Erythroblast (primary cell): ENCODE measurements around the gene CEBPB.

ENCODE experiments used
- DNase-seq, 2 experiments: peaks; one replicate each; lab custom pipeline; 2025; lab: John Stamatoyannopoulos, UW
- GATA1 ChIP-seq: IDR thresholded peaks from 2 replicates; pipeline ENCODE4 v1.6.1; 2011; ENCODE audit warnings: low read depth, mild to moderate bottlenecking, control low read depth, low read length, moderate library complexity
- POLR2A ChIP-seq: IDR thresholded peaks from 2 replicates; pipeline ENCODE4 v1.6.1; 2011; ENCODE audit warnings: mild to moderate bottlenecking, low read length

CEBPB gene

DNA sequence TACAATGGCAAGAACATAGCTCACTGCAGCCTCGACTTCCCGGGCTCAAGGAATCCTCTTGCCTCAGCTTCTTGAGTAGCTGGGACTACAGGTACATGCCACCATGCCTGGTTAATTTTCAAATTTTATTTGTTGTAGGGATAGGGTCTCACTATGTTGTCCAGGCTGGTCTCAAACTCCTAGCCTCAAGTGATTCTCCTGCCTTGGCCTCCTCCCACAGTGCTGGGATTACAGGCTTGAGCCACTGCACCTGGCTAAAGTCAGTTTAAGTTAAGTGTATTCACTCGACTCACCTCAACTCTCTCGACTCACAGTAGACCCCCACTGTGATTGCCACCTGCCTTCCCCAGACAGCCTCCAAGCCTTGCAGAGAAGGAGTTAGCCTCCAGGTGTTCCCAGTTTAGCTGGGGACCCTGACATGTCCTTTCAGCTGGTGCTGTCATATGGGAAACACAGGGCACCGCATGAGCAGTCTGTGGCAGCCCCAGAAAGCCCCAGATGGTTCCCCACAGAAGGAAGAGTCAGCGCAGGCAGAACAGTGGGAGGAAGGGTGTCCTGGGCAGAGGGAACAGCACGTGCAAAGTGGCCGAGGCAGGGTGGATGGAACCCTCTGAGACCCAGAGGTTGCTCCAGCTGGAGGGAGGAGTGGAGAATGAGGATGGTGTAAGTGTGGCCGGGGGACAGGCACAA lies 40.4 kb downstream of the CEBPB start:
- no peak for DNase-seq
- no peak for TF ChIP-seq GATA1
- TF ChIP-seq POLR2A, result no peak

DNA sequence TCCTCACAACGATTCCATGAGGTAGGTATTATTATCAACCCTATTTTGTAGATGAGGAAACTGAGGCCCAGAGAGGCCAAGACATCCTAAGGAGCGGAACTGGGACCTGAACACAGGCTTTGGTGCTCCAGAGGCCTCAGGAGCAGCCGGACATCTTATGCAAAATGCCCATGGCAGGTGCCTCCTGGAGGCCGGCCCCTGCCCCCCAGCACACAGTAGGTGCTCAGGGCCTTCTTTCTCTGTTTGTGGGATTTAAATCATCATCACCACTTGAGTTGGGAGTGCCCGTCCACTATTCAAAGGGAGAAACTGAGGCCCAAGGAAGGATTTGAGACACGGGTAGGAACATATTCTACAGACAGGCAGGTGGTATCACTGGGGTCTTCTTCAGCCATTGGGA lies 41.2 kb downstream of the CEBPB start:
- no peak for DNase-seq
- TF ChIP-seq POLR2A (no peak), GATA1 (no peak)

DNA sequence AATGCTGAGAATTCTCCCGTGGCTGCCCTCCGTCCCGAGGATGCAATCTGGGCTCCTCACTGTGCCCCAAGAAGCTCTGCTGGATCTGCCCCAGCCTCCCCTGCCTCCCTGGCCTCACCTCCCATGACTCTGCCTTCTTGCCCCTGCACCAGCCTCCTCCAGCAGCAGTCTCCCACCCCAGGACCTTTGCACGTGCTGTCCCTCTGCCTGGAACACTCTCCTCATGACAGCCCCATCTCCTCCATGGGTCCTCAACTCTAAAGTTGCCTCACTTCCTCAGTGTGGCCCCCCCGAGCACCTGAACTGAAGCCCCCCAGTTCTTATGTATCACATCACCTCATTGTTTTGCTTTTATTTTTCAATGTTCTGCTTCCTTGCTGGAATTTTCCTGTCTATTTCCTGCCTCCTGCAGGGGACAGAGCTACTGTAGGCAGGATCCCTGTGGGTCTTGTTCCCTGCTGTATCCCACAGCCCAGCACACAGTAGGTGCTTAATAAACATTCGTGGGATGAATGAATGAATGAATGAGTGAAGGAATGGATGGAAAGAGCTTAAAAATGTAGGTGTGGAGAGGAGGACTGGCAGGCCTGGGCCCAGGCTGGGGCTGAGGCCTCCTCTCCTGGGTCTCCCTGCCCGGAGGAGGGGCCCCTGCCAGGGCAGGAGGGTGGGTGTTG lies 42.2 kb downstream of the CEBPB start:
- no peak for DNase-seq
- TF ChIP-seq GATA1 (no peak), POLR2A (no peak)

GRCh38 chr20:50233325-50234212 lies 42.9 kb downstream of the CEBPB start:
- TF ChIP-seq GATA1, result no peak

DNA sequence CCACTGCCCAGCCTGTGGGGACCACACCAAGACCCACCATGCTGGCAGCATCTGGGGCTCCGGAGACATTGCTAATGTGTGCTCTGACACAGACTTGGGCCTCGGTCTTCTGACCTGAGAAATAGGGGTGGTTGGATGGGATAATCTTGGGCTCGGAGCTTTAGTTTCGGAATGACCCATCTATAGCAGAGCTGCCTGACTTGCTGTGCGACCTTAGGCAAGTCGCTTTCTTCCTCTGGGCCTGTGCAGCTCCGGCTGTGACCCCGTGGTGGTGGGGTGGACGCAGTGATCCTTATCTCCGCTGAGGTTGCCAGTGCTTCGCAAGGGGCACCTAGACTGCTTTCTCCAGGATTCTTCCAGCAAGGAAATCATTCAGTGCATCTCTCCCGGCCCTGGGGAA lies 43.7 kb downstream of the CEBPB start:
- DNase-seq, result no peak
- no peak for TF ChIP-seq GATA1
- TF ChIP-seq POLR2A, result no peak

More at GRCh38 chr20:50233325-50234212, 42.9 kb downstream of the CEBPB start:
- no peak for DNase-seq

DNA sequence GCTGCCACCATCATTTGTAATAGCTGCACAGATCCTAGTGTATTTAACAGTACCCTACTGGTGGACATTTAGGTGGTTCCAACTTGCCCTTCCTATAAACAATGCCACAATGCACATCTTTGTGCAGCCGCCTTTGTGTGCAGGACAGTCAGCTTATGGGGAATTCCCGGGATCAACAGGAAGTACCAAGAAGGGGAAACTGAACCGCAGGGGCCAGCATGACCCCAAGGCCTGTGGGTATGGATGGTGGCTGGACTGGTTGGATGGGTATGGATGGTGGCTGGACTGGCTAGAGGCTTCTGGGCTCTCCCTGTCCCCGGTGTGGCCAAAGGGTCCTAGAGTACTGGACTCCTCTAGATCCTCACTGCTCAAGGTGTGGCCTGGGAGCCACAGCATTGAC lies 46.7 kb downstream of the CEBPB start:
- TF ChIP-seq POLR2A (no peak), GATA1 (no peak)
- DNase-seq, result no peak

- DNase-seq, result no peak
- TF ChIP-seq POLR2A (no peak), GATA1 (no peak)
Observed at GRCh38 chr20:50238081-50238800, 47.6 kb downstream of the CEBPB start.

DNA sequence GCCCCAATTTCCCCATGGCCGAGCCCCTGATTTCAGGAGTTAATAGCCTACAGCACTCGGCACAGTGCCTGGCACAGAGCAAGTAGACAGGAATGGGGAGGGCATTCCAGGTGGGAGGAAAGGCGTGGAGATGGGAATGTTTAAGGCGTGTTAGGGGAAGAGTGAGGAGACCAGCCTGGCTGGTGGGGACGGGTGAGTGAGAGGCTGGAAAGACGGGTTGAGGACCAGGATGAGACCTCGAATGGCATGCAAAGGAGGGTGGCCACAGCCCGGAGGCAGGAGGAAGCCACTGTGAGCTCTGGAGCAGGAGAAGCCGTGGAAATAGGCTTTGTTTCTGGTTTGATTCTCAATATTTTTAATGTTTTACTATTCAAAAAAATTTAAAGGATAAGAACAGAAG lies 49.5 kb downstream of the CEBPB start:
- no peak for DNase-seq

DNA sequence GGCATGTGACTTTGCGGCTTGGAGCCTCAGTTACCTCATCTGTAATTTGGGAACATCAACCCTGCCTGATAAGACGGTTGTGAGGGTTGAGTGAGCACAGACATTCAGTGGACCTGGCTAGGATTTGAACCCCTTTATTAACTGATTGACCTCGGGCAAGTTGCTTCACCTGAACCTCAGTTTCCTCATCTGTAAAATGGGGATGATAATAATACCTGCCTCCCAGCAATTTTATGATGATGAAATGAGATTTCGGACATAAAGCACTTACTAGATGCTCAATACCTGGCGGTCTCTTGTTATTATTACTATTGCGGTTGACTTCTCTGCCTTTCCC lies 51.5 kb downstream of the CEBPB start:
- DNase-seq, result no peak
- TF ChIP-seq GATA1 (no peak), POLR2A (no peak)

More for the DNA sequence above, 49.5 kb downstream of the CEBPB start:
- TF ChIP-seq GATA1 (no peak), POLR2A (no peak)
